ENCODE measurements around the gene ZNF469. TPM values are rescaled to one million over a fixed set of nuclear protein-coding genes. Genes with fewer than 3 reads are reported as not detected.

The ZNF469 gene
- polyA plus RNA-seq, 1 donor from 2014 or later: not detected

DNA sequence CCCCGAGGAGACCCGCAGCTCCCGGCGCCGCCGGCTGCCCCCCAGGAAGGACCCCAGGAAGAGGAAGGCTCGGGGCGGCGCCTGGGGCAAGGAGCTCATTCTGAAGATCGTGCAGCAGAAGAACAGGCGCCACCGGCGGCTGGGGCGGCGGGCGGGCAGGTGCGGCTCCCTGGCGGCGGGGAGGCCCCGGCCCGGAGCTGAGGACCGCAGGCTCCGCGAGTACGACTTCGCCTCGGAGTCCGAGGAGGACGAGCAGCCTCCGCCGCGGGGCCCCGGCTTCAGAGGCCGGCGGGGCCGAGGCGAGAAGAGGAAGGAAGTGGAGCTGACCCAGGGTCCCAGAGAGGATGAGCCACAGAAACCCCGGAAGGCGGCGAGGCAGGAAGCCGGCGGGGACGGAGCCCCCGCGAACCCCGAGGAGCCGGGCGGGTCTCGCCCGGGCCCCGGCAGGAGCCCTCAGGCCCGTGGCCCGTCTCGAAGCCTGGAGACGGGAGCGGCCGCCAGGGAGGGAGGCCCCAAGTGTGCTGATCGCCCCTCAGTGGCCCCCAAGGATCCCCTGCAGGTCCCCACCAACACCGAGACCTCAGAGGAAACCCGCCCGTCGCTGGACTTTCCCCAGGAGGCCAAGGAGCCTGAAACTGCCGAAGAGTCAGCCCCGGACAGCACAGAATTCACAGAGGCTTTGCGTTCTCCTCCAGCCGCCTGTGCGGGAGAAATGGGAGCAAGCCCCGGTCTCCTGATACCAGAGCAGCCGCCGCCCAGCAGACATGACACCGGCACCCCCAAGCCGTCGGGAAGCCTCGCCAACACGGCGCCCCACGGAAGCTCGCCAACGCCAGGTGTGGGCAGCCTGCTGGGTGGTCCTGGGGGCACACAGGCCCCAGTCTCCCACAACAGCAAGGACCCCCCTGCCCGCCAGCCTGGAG is 48.0 kb downstream of the ZNF469 start:
- Histone ChIP-seq H2AFZ (ENCODE audit: low read depth, low read length) (no peak overlapping the region), H3F3A (ENCODE audit: insufficient read depth, low read length, poor library complexity, severe bottlenecking) (no peaks in the 10 kb centered on the region), H3K4me3 (ENCODE audit: low read length) (no peak overlapping the region), H3K4me2 (ENCODE audit: low read length) (no peak overlapping the region), H4K20me1 (ENCODE audit: insufficient read depth) (no peaks in the 10 kb centered on the region), H3K36me3 (ENCODE audit: insufficient read depth, low read length) (no peaks in the 10 kb centered on the region), H3K27ac (ENCODE audit: low read length) (no peak overlapping the region), H3K9me2 (ENCODE audit: insufficient read depth, low read length) (no peaks in the 10 kb centered on the region), H3K9me3 (ENCODE audit: low read length) (no peaks in the 10 kb centered on the region), H3K9ac (ENCODE audit: low read length) (no peak overlapping the region), H3K79me2 (replicated peaks; ENCODE audit: insufficient read depth, low read length) (no peaks in the 10 kb centered on the region), H3K27me3 (ENCODE audit: insufficient read depth, low read depth, low read length) (peaks cover 28% of the 10 kb centered on the region)
- TF ChIP-seq, protein P1, sequence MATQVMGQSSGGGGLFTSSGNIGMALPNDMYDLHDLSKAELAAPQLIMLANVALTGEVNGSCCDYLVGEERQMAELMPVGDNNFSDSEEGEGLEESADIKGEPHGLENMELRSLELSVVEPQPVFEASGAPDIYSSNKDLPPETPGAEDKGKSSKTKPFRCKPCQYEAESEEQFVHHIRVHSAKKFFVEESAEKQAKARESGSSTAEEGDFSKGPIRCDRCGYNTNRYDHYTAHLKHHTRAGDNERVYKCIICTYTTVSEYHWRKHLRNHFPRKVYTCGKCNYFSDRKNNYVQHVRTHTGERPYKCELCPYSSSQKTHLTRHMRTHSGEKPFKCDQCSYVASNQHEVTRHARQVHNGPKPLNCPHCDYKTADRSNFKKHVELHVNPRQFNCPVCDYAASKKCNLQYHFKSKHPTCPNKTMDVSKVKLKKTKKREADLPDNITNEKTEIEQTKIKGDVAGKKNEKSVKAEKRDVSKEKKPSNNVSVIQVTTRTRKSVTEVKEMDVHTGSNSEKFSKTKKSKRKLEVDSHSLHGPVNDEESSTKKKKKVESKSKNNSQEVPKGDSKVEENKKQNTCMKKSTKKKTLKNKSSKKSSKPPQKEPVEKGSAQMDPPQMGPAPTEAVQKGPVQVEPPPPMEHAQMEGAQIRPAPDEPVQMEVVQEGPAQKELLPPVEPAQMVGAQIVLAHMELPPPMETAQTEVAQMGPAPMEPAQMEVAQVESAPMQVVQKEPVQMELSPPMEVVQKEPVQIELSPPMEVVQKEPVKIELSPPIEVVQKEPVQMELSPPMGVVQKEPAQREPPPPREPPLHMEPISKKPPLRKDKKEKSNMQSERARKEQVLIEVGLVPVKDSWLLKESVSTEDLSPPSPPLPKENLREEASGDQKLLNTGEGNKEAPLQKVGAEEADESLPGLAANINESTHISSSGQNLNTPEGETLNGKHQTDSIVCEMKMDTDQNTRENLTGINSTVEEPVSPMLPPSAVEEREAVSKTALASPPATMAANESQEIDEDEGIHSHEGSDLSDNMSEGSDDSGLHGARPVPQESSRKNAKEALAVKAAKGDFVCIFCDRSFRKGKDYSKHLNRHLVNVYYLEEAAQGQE (IDR thresholded peaks at IDR 0.05; ENCODE audit: borderline replicate concordance): no peak
- no peak for TF ChIP-seq EP300 (conservative IDR thresholded peaks at IDR 0.05; ENCODE audit: poor library complexity, severe bottlenecking)
- no peak for TF ChIP-seq RAD21 (conservative IDR thresholded peaks at IDR 0.05)
- TF ChIP-seq MXI1 (conservative IDR thresholded peaks at IDR 0.05; ENCODE audit: poor library complexity, severe bottlenecking): no peak
- no peak for TF ChIP-seq POLR2AphosphoS5 (IDR thresholded peaks at IDR 0.05)
- TF ChIP-seq EZH2 (IDR thresholded peaks at IDR 0.05; ENCODE audit: borderline replicate concordance, insufficient read depth, low read length, poor library complexity, severe bottlenecking): no peak

DNA sequence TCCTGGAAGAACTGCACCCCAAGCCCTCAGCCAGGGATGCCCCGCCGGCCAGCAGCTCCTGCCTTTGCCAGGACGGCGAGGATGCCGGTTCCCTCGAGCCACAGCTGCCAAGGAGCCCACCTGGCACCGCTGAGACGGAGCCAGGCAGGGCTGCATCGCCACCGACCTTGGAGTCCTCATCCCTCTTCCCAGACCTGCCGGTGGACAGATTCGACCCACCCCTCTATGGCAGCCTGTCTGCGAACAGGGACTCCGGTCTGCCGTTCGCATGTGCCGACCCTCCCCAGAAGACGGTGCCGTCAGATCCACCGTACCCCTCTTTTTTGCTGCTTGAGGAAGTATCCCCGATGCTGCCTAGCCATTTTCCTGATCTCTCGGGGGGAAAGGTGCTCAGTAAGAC is 48.9 kb downstream of the ZNF469 start:
- H2AFZ ChIP-seq (ENCODE audit: low read depth, low read length): no peak overlapping the region
- no peaks in the 10 kb centered on the region for H3K9me3 ChIP-seq (ENCODE audit: low read length)
- no peaks in the 10 kb centered on the region for H3F3A ChIP-seq (ENCODE audit: insufficient read depth, low read length, poor library complexity, severe bottlenecking)
- no peaks in the 10 kb centered on the region for H3K9me2 ChIP-seq (ENCODE audit: insufficient read depth, low read length)
- H3K36me3 ChIP-seq (ENCODE audit: insufficient read depth, low read length): no peaks in the 10 kb centered on the region
- no peaks in the 10 kb centered on the region for H3K79me2 ChIP-seq (replicated peaks; ENCODE audit: insufficient read depth, low read length)
- H3K27me3 ChIP-seq (ENCODE audit: insufficient read depth, low read depth, low read length): peaks cover 28% of the 10 kb centered on the region
- no peak for TF ChIP-seq RAD21 (conservative IDR thresholded peaks at IDR 0.05)
- no peak for TF ChIP-seq MXI1 (conservative IDR thresholded peaks at IDR 0.05; ENCODE audit: poor library complexity, severe bottlenecking)
- TF ChIP-seq TAF1 (IDR thresholded peaks at IDR 0.05; ENCODE audit: low read depth): no peak
- TF ChIP-seq EZH2 (IDR thresholded peaks at IDR 0.05; ENCODE audit: borderline replicate concordance, insufficient read depth, low read length, poor library complexity, severe bottlenecking): no peak
- TF ChIP-seq, protein P1 (IDR thresholded peaks at IDR 0.05; ENCODE audit: borderline replicate concordance): no peak
- TF ChIP-seq, protein P2, sequence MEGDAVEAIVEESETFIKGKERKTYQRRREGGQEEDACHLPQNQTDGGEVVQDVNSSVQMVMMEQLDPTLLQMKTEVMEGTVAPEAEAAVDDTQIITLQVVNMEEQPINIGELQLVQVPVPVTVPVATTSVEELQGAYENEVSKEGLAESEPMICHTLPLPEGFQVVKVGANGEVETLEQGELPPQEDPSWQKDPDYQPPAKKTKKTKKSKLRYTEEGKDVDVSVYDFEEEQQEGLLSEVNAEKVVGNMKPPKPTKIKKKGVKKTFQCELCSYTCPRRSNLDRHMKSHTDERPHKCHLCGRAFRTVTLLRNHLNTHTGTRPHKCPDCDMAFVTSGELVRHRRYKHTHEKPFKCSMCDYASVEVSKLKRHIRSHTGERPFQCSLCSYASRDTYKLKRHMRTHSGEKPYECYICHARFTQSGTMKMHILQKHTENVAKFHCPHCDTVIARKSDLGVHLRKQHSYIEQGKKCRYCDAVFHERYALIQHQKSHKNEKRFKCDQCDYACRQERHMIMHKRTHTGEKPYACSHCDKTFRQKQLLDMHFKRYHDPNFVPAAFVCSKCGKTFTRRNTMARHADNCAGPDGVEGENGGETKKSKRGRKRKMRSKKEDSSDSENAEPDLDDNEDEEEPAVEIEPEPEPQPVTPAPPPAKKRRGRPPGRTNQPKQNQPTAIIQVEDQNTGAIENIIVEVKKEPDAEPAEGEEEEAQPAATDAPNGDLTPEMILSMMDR (IDR thresholded peaks at IDR 0.05; ENCODE audit: poor library complexity, severe bottlenecking): no peak
- no peak for TF ChIP-seq SMC3 (conservative IDR thresholded peaks at IDR 0.05; ENCODE audit: poor library complexity)
- TF ChIP-seq EP300 (conservative IDR thresholded peaks at IDR 0.05; ENCODE audit: poor library complexity, severe bottlenecking): no peak
- TF ChIP-seq POLR2AphosphoS5 (IDR thresholded peaks at IDR 0.05): no peak
- no peaks in the 10 kb centered on the region for H4K20me1 ChIP-seq (ENCODE audit: insufficient read depth)
- no peak overlapping the region for H3K4me3 ChIP-seq (ENCODE audit: low read length)
- H3K27ac ChIP-seq (ENCODE audit: low read length): no peak overlapping the region
- H3K9ac ChIP-seq (ENCODE audit: low read length): no peak overlapping the region
- H3K4me2 ChIP-seq (ENCODE audit: low read length): no peak overlapping the region

Measured in neural cell (in vitro differentiated cells).